Mesendoderm (in vitro differentiated cells): Measurements from ENCODE around the gene FUCA1.
"Not testable (repeated sequence)": the region's sequence is repeated elsewhere in the genome, so short reads cannot be mapped to it uniquely, and the experiment has no call there.

ENCODE experiments used
- DNase-seq: peaks from one replicate; pipeline ENCODE4 v3.0.0; 2013
- H2AK5ac ChIP-seq: 2 replicates; pipeline ENCODE4 v1.6.1; 2013; ENCODE audit warnings: low read length, inconsistent platforms
- H2BK120ac ChIP-seq: 2 replicates; pipeline ENCODE4 v1.6.1; 2013; ENCODE audit warnings: low read depth, mild to moderate bottlenecking, low read length, moderate library complexity, mixed read lengths
- H2BK15ac ChIP-seq: replicated peaks from 2 replicates; pipeline ENCODE4 v1.6.1; 2013; ENCODE audit warnings: low read depth, mild to moderate bottlenecking, moderate library complexity
- H2BK5ac ChIP-seq: 2 replicates; pipeline ENCODE4 v1.6.1; 2013; ENCODE audit warnings: low read length, inconsistent platforms
- H3K18ac ChIP-seq: 2 replicates; pipeline ENCODE4 v1.6.1; 2013; ENCODE audit warnings: mild to moderate bottlenecking, low read length, mixed read lengths
- H3K23ac ChIP-seq: one replicate; pipeline ENCODE4 v1.6.1; 2013; ENCODE audit warnings: low read length
- H3K27ac ChIP-seq: 2 replicates; pipeline ENCODE4 v1.5.1; 2013; ENCODE audit warnings: low read depth, mild to moderate bottlenecking, inconsistent platforms, low read length, moderate library complexity
- H3K27me3 ChIP-seq: 2 replicates; pipeline ENCODE4 v1.6.1; 2013; ENCODE audit warnings: low read length, control low read depth, mild to moderate bottlenecking, inconsistent platforms; ENCODE audit not compliant: insufficient read depth, poor library complexity
- H3K36me3 ChIP-seq: 2 replicates; pipeline ENCODE4 v1.6.1; 2013; ENCODE audit warnings: low read length, inconsistent platforms; ENCODE audit not compliant: control insufficient read depth, insufficient read depth
- H3K4ac ChIP-seq: one replicate; pipeline ENCODE4 v1.6.1; 2013; ENCODE audit warnings: low read depth, mild to moderate bottlenecking, low read length, moderate library complexity
- H3K4me1 ChIP-seq: 2 replicates; pipeline ENCODE4 v1.6.1; 2013; ENCODE audit warnings: low read depth, low read length, inconsistent platforms; ENCODE audit not compliant: control insufficient read depth
- H3K4me2 ChIP-seq: 2 replicates; pipeline ENCODE4 v1.6.1; 2013; ENCODE audit warnings: low read length
- H3K4me3 ChIP-seq: 2 replicates; pipeline ENCODE4 v1.5.1; 2013; ENCODE audit warnings: mild to moderate bottlenecking, low read length
- H3K56ac ChIP-seq: one replicate; pipeline ENCODE4 v1.6.1; 2013; ENCODE audit warnings: low read length
- H3K79me1 ChIP-seq: 2 replicates; pipeline ENCODE4 v1.6.1; 2013; ENCODE audit warnings: low read length, inconsistent platforms
- H3K79me2 ChIP-seq: 2 replicates; pipeline ENCODE4 v1.6.1; 2013; ENCODE audit warnings: mild to moderate bottlenecking, low read length; ENCODE audit not compliant: control insufficient read depth, insufficient read depth
- H3K9ac ChIP-seq: 2 replicates; pipeline ENCODE4 v1.6.1; 2013; ENCODE audit warnings: low read length, inconsistent platforms
- H4K5ac ChIP-seq: one replicate; pipeline ENCODE4 v1.6.1; 2013; ENCODE audit warnings: low read length
- H4K8ac ChIP-seq: one replicate; pipeline ENCODE4 v1.6.1; 2013; ENCODE audit warnings: low read depth, mild to moderate bottlenecking, control low read depth, low read length, moderate library complexity
- WGBS: extraction: QIAGEN DNeasy Blood & Tissue Kit; methylation state at CpG from one replicate; pipeline ENCODE4 v1.1.7; 2013; ENCODE audit warnings: low lambda C conversion rate, missing lambda C conversion rate; ENCODE audit not compliant: insufficient coverage; ENCODE audit errors: extremely low coverage; 5-methylcytosine and 5-hydroxymethylcytosine counted together

FUCA1 gene

GRCh38 chr1:23834156-23834555, 33.9 kb downstream of the FUCA1 start:
- not testable (repeated sequence) for H3K9ac ChIP-seq
- WGBS = no CpG with 5 or more reads among the region's 6 CpGs

GRCh38 chr1:23827717-23828116, 40.4 kb downstream of the FUCA1 start:
- Histone ChIP-seq H4K8ac (no peak overlapping the region), H3K27me3 (no peaks in the 10 kb centered on the region), H2BK15ac (no peak overlapping the region), H3K4ac (no peak overlapping the region), H3K79me2 (no peaks in the 10 kb centered on the region), H3K4me2 (no peak overlapping the region), H3K18ac (no peak overlapping the region), H2BK5ac (no peak overlapping the region), H2BK120ac (no peak overlapping the region), H3K4me1 (peaks cover 2% of the 10 kb centered on the region), H3K56ac (no peak overlapping the region), H3K9ac (no peak overlapping the region), H3K27ac (no peak overlapping the region), H4K5ac (no peak overlapping the region), H3K79me1 (peaks cover 2% of the 10 kb centered on the region), H2AK5ac (no peak overlapping the region), H3K23ac (no peak overlapping the region), H3K36me3 (no peaks in the 10 kb centered on the region), H3K4me3 (no peak overlapping the region)
- no CpG with 5 or more reads among the region's 1 CpG for WGBS
- DNase-seq = no peak

More at GRCh38 chr1:23834156-23834555, 33.9 kb downstream of the FUCA1 start:
- not testable (repeated sequence) for H3K27me3 ChIP-seq, H2AK5ac ChIP-seq, H3K18ac ChIP-seq, H2BK120ac ChIP-seq, H3K36me3 ChIP-seq, H2BK15ac ChIP-seq, H3K79me2 ChIP-seq, H3K56ac ChIP-seq, H4K8ac ChIP-seq, H3K27ac ChIP-seq, H3K4me1 ChIP-seq, H3K4me2 ChIP-seq, H3K4ac ChIP-seq, DNase-seq, H3K4me3 ChIP-seq, H4K5ac ChIP-seq, H2BK5ac ChIP-seq, H3K79me1 ChIP-seq, H3K23ac ChIP-seq

GRCh38 chr1:23826590-23826989, 41.5 kb downstream of the FUCA1 start:
- H3K4me1 ChIP-seq, H3K4ac ChIP-seq, H3K4me3 ChIP-seq, DNase-seq, H3K27me3 ChIP-seq, H2BK120ac ChIP-seq, H3K79me1 ChIP-seq, H3K23ac ChIP-seq, H3K56ac ChIP-seq, H3K36me3 ChIP-seq, H2BK5ac ChIP-seq, H3K18ac ChIP-seq, H3K27ac ChIP-seq, H2BK15ac ChIP-seq, H2AK5ac ChIP-seq, H4K8ac ChIP-seq, H3K4me2 ChIP-seq, H4K5ac ChIP-seq, H3K9ac ChIP-seq, H3K79me2 ChIP-seq: not testable (repeated sequence)
- no CpG with 5 or more reads among the region's 13 CpGs for WGBS

- Histone ChIP-seq H3K23ac (no peak overlapping the region), H4K8ac (peak overlapping the region; percentile 68), H2AK5ac (no peak overlapping the region), H3K36me3 (no peaks in the 10 kb centered on the region), H2BK5ac (no peak overlapping the region), H3K18ac (no peak overlapping the region), H3K56ac (peak overlapping the region; percentile 42), H3K4me2 (no peak overlapping the region), H3K27ac (no peak overlapping the region), H2BK120ac (no peak overlapping the region), H4K5ac (no peak overlapping the region), H3K4me3 (no peak overlapping the region), H3K9ac (no peak overlapping the region), H3K4me1 (peaks cover 2% of the 10 kb centered on the region), H3K4ac (peak overlapping the region; percentile 27), H3K79me2 (no peaks in the 10 kb centered on the region), H3K79me1 (peaks cover 2% of the 10 kb centered on the region), H3K27me3 (no peaks in the 10 kb centered on the region), H2BK15ac (no peak overlapping the region)
- DNase-seq = no peak
- no CpG with 5 or more reads among the region's 24 CpGs for WGBS
Observed at GRCh38 chr1:23825762-23826522, 42.1 kb downstream of the FUCA1 start.

- DNase-seq = peak; percentile 93
- H3K79me2 ChIP-seq = no peaks in the 10 kb centered on the region
- no peak within 1 kb of the TSS for H2BK5ac ChIP-seq
- H3K56ac ChIP-seq = peak within 1 kb of the TSS; percentile 99
- H3K9ac ChIP-seq = peak within 1 kb of the TSS; percentile 97
- peak within 1 kb of the TSS; percentile 78 for H3K27ac ChIP-seq
- H3K79me1 ChIP-seq = peaks cover 2% of the 10 kb centered on the region
- H3K4me2 ChIP-seq = peak within 1 kb of the TSS; percentile 100
- peak within 1 kb of the TSS; percentile 13 for H3K18ac ChIP-seq
- no peak within 1 kb of the TSS for H2BK120ac ChIP-seq
- peak within 1 kb of the TSS; percentile 82 for H2AK5ac ChIP-seq
- no peak within 1 kb of the TSS for H2BK15ac ChIP-seq
- H3K27me3 ChIP-seq = no peaks in the 10 kb centered on the region
- peak within 1 kb of the TSS; percentile 68 for H4K8ac ChIP-seq
- peak within 1 kb of the TSS; percentile 99 for H3K4me3 ChIP-seq
- H4K5ac ChIP-seq = peak within 1 kb of the TSS; percentile 87
- H3K23ac ChIP-seq = no peak within 1 kb of the TSS
- no peaks in the 10 kb centered on the region for H3K36me3 ChIP-seq
- peaks cover 2% of the 10 kb centered on the region for H3K4me1 ChIP-seq
- no CpG with 5 or more reads among the region's 42 CpGs for WGBS
- peak within 1 kb of the TSS; percentile 27 for H3K4ac ChIP-seq
Observed at GRCh38 chr1:23825076-23825761, 42.9 kb downstream of the FUCA1 start, which contains the start of gene HMGCL. TSS of gene HMGCL (minus strand) at chr1:23825429. CDS start at chr1:23825415, 14 bp downstream.
